ENCODE measurements around the gene MAP3K13.

- TF ChIP-seq CTCF (IDR thresholded peaks at IDR 0.05; ENCODE audit: low read length) = no peak
- TF ChIP-seq EZH2 (IDR thresholded peaks at IDR 0.05; ENCODE audit: borderline replicate concordance, low read length) = no peak
These were observed 114.4 kb downstream of the MAP3K13 start for GRCh38 chr3:185477316-185477715.
